ENCODE data around the gene ZNF850.
"Not testable (repeated sequence)": the region's sequence is repeated elsewhere in the genome, so short reads cannot be mapped to it uniquely, and the experiment has no call there.

ZNF850 gene

DNA sequence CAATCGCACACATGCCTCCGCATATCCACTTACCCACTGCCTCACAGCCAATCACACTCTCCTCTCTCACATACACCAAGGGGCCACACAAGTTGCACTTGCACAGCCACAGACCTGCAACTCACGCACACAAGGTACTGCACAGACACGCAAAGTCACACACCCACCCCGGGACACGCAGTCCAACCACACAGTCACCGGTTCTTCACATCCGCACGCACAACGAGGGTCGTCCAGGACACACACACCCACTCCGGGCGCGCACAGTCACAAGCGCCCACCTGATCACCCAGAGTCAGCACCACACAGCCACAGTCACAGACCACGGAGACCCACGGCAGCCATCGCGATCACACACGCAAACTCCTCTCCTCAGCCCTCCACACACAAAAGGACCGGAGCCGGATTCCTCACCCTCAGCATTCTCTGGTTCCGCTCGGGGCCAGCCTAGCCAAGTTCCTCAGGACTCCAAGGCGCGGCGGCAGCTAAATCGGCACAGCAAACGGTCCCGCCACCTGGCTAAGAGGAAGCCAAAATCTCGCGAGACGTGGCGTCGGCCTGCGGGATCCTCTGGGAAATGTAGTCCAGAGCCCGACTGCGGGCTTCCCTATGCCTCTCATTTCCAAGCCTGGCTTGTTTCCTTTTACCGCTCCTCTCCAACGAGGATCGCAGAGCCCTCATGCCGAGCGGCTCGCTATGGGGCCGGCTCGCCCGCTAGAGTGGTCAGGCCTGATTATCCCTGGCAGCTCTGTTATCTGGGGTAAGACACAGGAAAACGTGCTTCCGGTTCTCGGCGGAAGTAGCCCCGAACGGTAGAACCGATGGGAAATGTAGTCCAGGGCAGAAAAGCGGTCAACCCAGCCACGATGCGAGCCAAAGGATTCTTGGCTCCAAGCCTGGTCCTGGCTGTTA is at the start of gene ZNF850:
Gene ZNF850, minus strand, starts transcription at position 497 of the 912 bp plus-strand sequence. CDS start 10,201 bp downstream, outside the sequence.
- in situ Hi-C loops (cut with MboI; ENCODE audit: low sequenced_read_pairs) = no loop called here
- H3K27me3 ChIP-seq (ENCODE audit: low read depth) = no peaks in the 10 kb centered on the region
- no peaks in the 10 kb centered on the region; the same call in 1 of the 2 replicates for H3K4me1 ChIP-seq
- peaks cover 11% of the 10 kb centered on the region for H3K9me3 ChIP-seq
- H3K36me3 ChIP-seq (replicated peaks) = no peaks in the 10 kb centered on the region
- peak; percentile 84 to 96 for DNase-seq (ENCODE audit: low spot score in 2 of 2)
- H3K4me3 ChIP-seq = peak within 1 kb of the TSS; percentile 53

- H3K4me1 ChIP-seq = no peaks in the 10 kb centered on the region
- peaks cover 20% of the 10 kb centered on the region for H3K9me3 ChIP-seq
- no peak for DNase-seq (ENCODE audit: low spot score in 2 of 2)
- H3K27me3 ChIP-seq (ENCODE audit: low read depth) = no peaks in the 10 kb centered on the region
- in situ Hi-C loops (cut with MboI; ENCODE audit: low sequenced_read_pairs) = no loop called here
- no peak overlapping the region for H3K4me3 ChIP-seq
- H3K36me3 ChIP-seq (replicated peaks) = peaks cover 11% of the 10 kb centered on the region
These were observed 49.2 kb upstream of the ZNF850 start for GRCh38 chr19:36821758-36822157.

DNA sequence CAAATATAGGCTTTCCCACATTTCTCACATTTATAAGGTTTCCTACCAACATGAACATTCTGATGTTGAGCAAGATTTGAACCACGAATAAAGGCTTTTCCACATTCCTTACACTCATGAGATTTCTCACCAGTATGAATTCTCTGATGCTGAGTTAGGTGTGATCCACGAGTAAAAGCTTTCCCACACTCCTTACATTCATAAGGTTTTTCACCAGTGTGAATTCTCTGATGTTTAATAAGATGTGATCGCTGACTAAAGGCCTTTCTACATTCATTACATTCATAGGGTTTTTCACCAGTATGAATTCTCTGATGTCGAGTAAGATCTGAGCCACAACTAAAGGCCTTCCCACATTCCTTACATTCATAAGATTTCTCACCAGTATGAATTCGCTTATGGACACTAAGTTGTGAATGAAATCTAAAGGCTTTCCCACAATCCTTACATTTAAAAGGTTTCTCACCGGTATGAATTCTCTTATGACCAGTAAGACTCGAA is 46.6 kb upstream of the ZNF850 start:
- DNase-seq (ENCODE audit: low spot score in 2 of 2) = no peak
- Histone ChIP-seq H3K27me3 (ENCODE audit: low read depth) (no peaks in the 10 kb centered on the region), H3K36me3 (replicated peaks) (peaks cover 8% of the 10 kb centered on the region), H3K9me3 (peaks cover 22% of the 10 kb centered on the region), H3K4me3 (no peak overlapping the region), H3K4me1 (no peaks in the 10 kb centered on the region)
- in situ Hi-C loops (cut with MboI; ENCODE audit: low sequenced_read_pairs) = no loop called here

- peaks cover 7% of the 10 kb centered on the region; the same call in 1 of the 2 replicates for H3K9me3 ChIP-seq
- in situ Hi-C loops (cut with MboI; ENCODE audit: low sequenced_read_pairs) = no loop called here
- H3K27me3 ChIP-seq (ENCODE audit: low read depth) = no peaks in the 10 kb centered on the region
- H3K4me1 ChIP-seq = no peaks in the 10 kb centered on the region
- H3K36me3 ChIP-seq (replicated peaks) = no peaks in the 10 kb centered on the region
- no peak overlapping the region for H3K4me3 ChIP-seq
- no peak for DNase-seq (ENCODE audit: low spot score in 2 of 2)
These were observed 34.4 kb upstream of the ZNF850 start for GRCh38 chr19:36807029-36807428.

- H3K9me3 ChIP-seq = peaks cover 2% of the 10 kb centered on the region; the same call in 1 of the 2 replicates
- H3K4me1 ChIP-seq = no peaks in the 10 kb centered on the region
- no peak overlapping the region for H3K4me3 ChIP-seq
- no peaks in the 10 kb centered on the region for H3K27me3 ChIP-seq (ENCODE audit: low read depth)
- no peak for DNase-seq (ENCODE audit: low spot score in 2 of 2)
- in situ Hi-C loops (cut with MboI; ENCODE audit: low sequenced_read_pairs) = no loop called here
- H3K36me3 ChIP-seq (replicated peaks) = no peaks in the 10 kb centered on the region
These were observed 32.8 kb upstream of the ZNF850 start for GRCh38 chr19:36805364-36805763.

DNA sequence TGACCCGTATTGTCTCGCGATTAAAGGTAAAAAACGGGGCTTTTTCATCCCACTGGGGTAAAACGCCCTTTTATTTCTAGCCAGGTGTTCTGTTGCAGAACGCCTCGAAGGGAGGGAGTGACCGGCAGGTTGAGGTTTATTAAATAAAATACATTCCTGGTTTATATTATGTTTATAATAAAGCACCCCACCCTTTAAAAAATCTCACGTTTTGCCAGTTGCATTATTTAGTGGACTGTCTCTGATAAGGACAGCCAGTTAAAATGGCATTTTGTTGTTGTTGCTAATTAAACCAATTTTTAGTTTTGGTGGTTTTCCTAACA is 25.1 kb upstream of the ZNF850 start:
- in situ Hi-C loops (cut with MboI; ENCODE audit: low sequenced_read_pairs) = no loop called here
- H3K36me3 ChIP-seq (replicated peaks) = no peaks in the 10 kb centered on the region
- H3K9me3 ChIP-seq = 0 out of 2 replicates have a peak, but pooled peaks cover 2% of the 10 kb centered on the region
- H3K27me3 ChIP-seq (ENCODE audit: low read depth) = no peaks in the 10 kb centered on the region
- no peak for DNase-seq (ENCODE audit: low spot score in 2 of 2)
- H3K4me3 ChIP-seq = no peak overlapping the region
- no peaks in the 10 kb centered on the region for H3K4me1 ChIP-seq

GRCh38 chr19:36796714-36796992 is 24.0 kb upstream of the ZNF850 start:
- H3K36me3 ChIP-seq (replicated peaks) = no peaks in the 10 kb centered on the region
- DNase-seq (ENCODE audit: low spot score in 2 of 2) = no peak
- no peaks in the 10 kb centered on the region for H3K4me1 ChIP-seq
- no peak overlapping the region for H3K4me3 ChIP-seq
- H3K9me3 ChIP-seq = 0 out of 2 replicates have a peak, but pooled peaks cover 2% of the 10 kb centered on the region
- H3K27me3 ChIP-seq (ENCODE audit: low read depth) = no peaks in the 10 kb centered on the region
- in situ Hi-C loops (cut with MboI; ENCODE audit: low sequenced_read_pairs) = no loop called here

DNA sequence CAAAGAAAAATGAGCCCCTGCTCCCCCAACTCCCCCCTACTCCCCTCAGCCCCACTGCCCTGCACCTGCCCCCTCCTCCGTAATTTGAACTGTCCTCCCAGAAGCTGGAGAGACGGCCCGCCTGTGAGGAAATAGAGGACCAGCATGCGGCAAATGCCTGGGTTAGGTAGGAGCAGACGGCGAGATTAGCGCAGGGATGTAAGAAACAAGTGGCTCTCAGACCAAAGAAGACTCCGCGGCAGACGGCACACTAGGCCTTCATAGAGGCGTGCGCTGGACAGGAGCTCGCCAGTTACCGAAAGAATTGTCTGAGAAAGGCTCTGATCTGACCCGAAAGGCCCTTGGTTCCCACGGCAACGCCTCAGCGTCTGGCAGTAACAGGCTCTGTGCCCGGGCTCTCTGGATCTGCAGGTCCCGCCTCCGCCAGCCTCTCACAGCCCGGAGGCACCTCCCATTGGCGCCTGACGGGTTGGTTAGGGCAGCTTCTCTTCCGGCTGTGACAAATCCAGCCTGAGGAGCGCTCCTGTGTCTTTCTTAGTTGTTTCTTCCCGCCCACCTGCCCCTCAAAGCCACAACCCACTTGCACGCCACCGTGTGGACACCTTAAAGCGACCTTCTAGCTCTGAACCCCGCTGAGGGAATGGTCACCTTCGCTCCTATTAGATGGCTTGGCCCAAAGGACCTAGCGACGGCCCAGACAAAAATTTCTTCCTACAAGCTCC is 19.0 kb upstream of the ZNF850 start:
- in situ Hi-C loops (cut with MboI; ENCODE audit: low sequenced_read_pairs); H3K4me1 ChIP-seq; DNase-seq (ENCODE audit: low spot score in 2 of 2); H3K27me3 ChIP-seq (ENCODE audit: low read depth); H3K36me3 ChIP-seq (replicated peaks); H3K9me3 ChIP-seq; H3K4me3 ChIP-seq: not testable (repeated sequence)

DNA sequence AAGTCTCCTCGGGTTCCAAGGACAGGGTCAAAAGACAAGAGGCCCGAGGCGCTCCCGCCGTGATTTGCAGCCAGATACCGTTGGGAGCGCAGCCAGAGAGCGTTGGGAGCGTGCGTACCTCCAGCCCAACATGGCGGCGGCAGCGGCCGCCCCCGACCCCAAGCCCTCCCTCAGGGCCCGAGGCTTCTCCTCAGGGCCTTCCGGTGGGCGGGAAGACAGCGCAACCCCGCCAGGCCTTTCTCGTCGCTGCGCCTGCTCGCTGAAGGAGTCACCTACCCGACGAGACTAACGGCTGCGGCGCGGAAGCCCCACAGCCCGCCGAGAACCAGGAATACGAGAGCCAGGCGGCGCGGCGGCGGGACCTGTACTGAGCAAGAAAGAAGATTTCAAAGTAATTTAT is 3.2 kb upstream of the ZNF850 start:
- Histone ChIP-seq H3K36me3 (replicated peaks) (no peaks in the 10 kb centered on the region), H3K4me3 (no peak overlapping the region), H3K4me1 (no peaks in the 10 kb centered on the region; the same call in 1 of the 2 replicates), H3K27me3 (ENCODE audit: low read depth) (no peaks in the 10 kb centered on the region), H3K9me3 (peaks cover 11% of the 10 kb centered on the region)
- in situ Hi-C loops (cut with MboI; ENCODE audit: low sequenced_read_pairs) = no loop called here
- no peak for DNase-seq (ENCODE audit: low spot score in 2 of 2)

- H3K4me3 ChIP-seq = peak overlapping the region; percentile 53
- no peaks in the 10 kb centered on the region; the same call in 1 of the 2 replicates for H3K4me1 ChIP-seq
- no peaks in the 10 kb centered on the region for H3K27me3 ChIP-seq (ENCODE audit: low read depth)
- in situ Hi-C loops (cut with MboI; ENCODE audit: low sequenced_read_pairs) = no loop called here
- no peaks in the 10 kb centered on the region for H3K36me3 ChIP-seq (replicated peaks)
- DNase-seq (ENCODE audit: low spot score in 2 of 2) = no peak
- peaks cover 11% of the 10 kb centered on the region for H3K9me3 ChIP-seq
These were observed 594 bp upstream of the ZNF850 start for GRCh38 chr19:36773223-36773579.

- Histone ChIP-seq H3K27me3 (ENCODE audit: low read depth) (no peaks in the 10 kb centered on the region), H3K4me1 (no peaks in the 10 kb centered on the region; the same call in 1 of the 2 replicates), H3K36me3 (replicated peaks) (no peaks in the 10 kb centered on the region), H3K9me3 (peaks cover 11% of the 10 kb centered on the region), H3K4me3 (peak overlapping the region; percentile 53)
- in situ Hi-C loops (cut with MboI; ENCODE audit: low sequenced_read_pairs) = no loop called here
- peak; percentile 33 to 74 for DNase-seq (ENCODE audit: low spot score in 2 of 2)
These were observed 1.1 kb downstream of the ZNF850 start for GRCh38 chr19:36771261-36772231.

- peaks cover 55% of the 10 kb centered on the region for H3K36me3 ChIP-seq (replicated peaks)
- H3K4me3 ChIP-seq = no peak overlapping the region
- no peaks in the 10 kb centered on the region for H3K27me3 ChIP-seq (ENCODE audit: low read depth)
- no peaks in the 10 kb centered on the region for H3K4me1 ChIP-seq
- no peak for DNase-seq (ENCODE audit: low spot score in 2 of 2)
- in situ Hi-C loops (cut with MboI; ENCODE audit: low sequenced_read_pairs) = no loop called here
- H3K9me3 ChIP-seq = peaks cover 41% of the 10 kb centered on the region
These were observed 22.4 kb downstream of the ZNF850 start for GRCh38 chr19:36750066-36750691.

GRCh38 chr19:36749613-36750012 is 23.0 kb downstream of the ZNF850 start:
- H3K27me3 ChIP-seq (ENCODE audit: low read depth); in situ Hi-C loops (cut with MboI; ENCODE audit: low sequenced_read_pairs); DNase-seq (ENCODE audit: low spot score in 2 of 2); H3K4me1 ChIP-seq; H3K4me3 ChIP-seq: not testable (repeated sequence)
- peaks cover 39% of the 10 kb centered on the region for H3K9me3 ChIP-seq
- H3K36me3 ChIP-seq (replicated peaks) = peaks cover 52% of the 10 kb centered on the region
